ENCODE data around the gene CFTR.

DNA sequence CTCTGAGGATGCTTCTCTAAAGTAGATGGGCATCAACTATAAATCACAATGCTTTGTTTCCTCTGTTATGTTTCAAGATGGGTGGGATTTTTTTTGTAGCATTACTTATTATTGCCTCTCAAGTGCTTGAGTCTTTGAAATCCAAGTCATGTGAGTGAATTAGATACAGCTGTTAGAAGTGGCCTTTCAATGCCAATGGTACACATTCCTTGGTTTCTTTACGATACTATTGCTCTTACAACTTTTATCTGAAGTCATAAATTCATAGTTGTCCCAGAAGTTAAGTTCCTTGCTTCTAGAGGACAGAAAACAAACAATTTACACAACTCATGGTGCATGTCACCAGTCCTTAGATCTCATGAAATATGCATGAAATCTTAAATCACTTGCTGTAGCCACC lies 15.5 kb downstream of the CFTR start:
- TF ChIP-seq, protein P1, sequence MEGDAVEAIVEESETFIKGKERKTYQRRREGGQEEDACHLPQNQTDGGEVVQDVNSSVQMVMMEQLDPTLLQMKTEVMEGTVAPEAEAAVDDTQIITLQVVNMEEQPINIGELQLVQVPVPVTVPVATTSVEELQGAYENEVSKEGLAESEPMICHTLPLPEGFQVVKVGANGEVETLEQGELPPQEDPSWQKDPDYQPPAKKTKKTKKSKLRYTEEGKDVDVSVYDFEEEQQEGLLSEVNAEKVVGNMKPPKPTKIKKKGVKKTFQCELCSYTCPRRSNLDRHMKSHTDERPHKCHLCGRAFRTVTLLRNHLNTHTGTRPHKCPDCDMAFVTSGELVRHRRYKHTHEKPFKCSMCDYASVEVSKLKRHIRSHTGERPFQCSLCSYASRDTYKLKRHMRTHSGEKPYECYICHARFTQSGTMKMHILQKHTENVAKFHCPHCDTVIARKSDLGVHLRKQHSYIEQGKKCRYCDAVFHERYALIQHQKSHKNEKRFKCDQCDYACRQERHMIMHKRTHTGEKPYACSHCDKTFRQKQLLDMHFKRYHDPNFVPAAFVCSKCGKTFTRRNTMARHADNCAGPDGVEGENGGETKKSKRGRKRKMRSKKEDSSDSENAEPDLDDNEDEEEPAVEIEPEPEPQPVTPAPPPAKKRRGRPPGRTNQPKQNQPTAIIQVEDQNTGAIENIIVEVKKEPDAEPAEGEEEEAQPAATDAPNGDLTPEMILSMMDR (IDR thresholded peaks at IDR 0.05; ENCODE audit: low read depth, low read length), result no peak
- TF ChIP-seq EZH2phosphoT487 (IDR thresholded peaks at IDR 0.05; ENCODE audit: low read depth), result no peak

Measured in OCI-LY3 (cell line).